Liver (tissue), 9 donors: Measurements from ENCODE around the gene NEB. TPM values are rescaled to one million over a fixed set of nuclear protein-coding genes. Genes with fewer than 3 reads are reported as not detected.
"Not testable (repeated sequence)": the region's sequence is repeated elsewhere in the genome, so short reads cannot be mapped to it uniquely, and the experiment has no call there.

Experiments
- DNase-seq: peaks from one replicate; pipeline ENCODE4 v3.0.0-alpha.2; 2017; ENCODE audit warnings: low spot score
- H3K27ac ChIP-seq, 2 donors: one replicate each; pipeline ENCODE4 v1.7.0; 2013; ENCODE audit warnings: inconsistent platforms in 2 of 2, low read length in 2 of 2, control low read depth in 1 of 2, low read depth in 1 of 2, mild to moderate bottlenecking in 1 of 2
- H3K27me3 ChIP-seq, 4 donors: one replicate each; pipeline versions ENCODE4 v1.6.1 to v1.7.0; 2013; ENCODE audit warnings: low read length in 3 of 4, inconsistent platforms in 1 of 4, mild to moderate bottlenecking in 1 of 4, moderate library complexity in 1 of 4; ENCODE audit not compliant: control insufficient read depth in 4 of 4, insufficient read depth in 4 of 4
- H3K36me3 ChIP-seq, 4 donors: one replicate each; pipeline versions ENCODE4 v1.6.1 to v1.7.0; 2013; ENCODE audit warnings: low read length in 3 of 4, mild to moderate bottlenecking in 3 of 4, low read depth in 1 of 4, moderate library complexity in 1 of 4; ENCODE audit not compliant: control insufficient read depth in 4 of 4, insufficient read depth in 3 of 4
- H3K4me1 ChIP-seq, 4 donors: one replicate each; pipeline versions ENCODE4 v1.6.1 to v1.7.0; 2013; ENCODE audit warnings: low read length in 3 of 4, mild to moderate bottlenecking in 3 of 4, moderate library complexity in 1 of 4; ENCODE audit not compliant: control insufficient read depth in 4 of 4, insufficient read depth in 4 of 4
- H3K4me3 ChIP-seq, 3 donors: one replicate each; pipeline versions ENCODE4 v1.6.1 to v1.7.0; 2013; ENCODE audit warnings: low read length in 3 of 3, control low read depth in 1 of 3, low read depth in 1 of 3, mild to moderate bottlenecking in 1 of 3
- H3K9ac ChIP-seq, 2 donors: one replicate each; pipeline ENCODE4 v1.7.0; 2013; ENCODE audit warnings: low read length in 2 of 2, mild to moderate bottlenecking in 2 of 2, moderate library complexity in 2 of 2, control low read depth in 1 of 2, low read depth in 1 of 2
- H3K9me3 ChIP-seq, 4 donors: one replicate each; pipeline versions ENCODE4 v1.6.1 to v1.7.0; 2013; ENCODE audit warnings: low read length in 3 of 4; ENCODE audit not compliant: control insufficient read depth in 4 of 4
- ATF3 ChIP-seq: IDR thresholded peaks from 2 replicates; pipeline ENCODE4 v1.6.1; 2016; ENCODE audit warnings: antibody characterized with exemption
- FOXA1 ChIP-seq: IDR thresholded peaks from 2 replicates; pipeline ENCODE4 v1.6.1; 2016; ENCODE audit warnings: antibody characterized with exemption
- FOXA2 ChIP-seq: IDR thresholded peaks from 2 replicates; pipeline ENCODE4 v1.6.1; 2016; ENCODE audit warnings: antibody characterized with exemption
- GABPA ChIP-seq, 2 donors: IDR thresholded peaks in 1 of 2; conservative IDR thresholded peaks in 1 of 2; 2 replicates each; pipeline ENCODE4 v1.6.1; 2016; ENCODE audit warnings: antibody characterized with exemption in 2 of 2, mild to moderate bottlenecking in 1 of 2, moderate library complexity in 1 of 2
- HNF4A ChIP-seq, 2 donors: conservative IDR thresholded peaks; 2 replicates each; pipeline ENCODE4 v1.6.1; 2016; ENCODE audit warnings: antibody characterized with exemption in 2 of 2, mild to moderate bottlenecking in 2 of 2
- HNF4G ChIP-seq: IDR thresholded peaks from 2 replicates; pipeline ENCODE4 v1.6.1; 2016; ENCODE audit warnings: antibody characterized with exemption
- JUND ChIP-seq, 2 donors: IDR thresholded peaks; 2 replicates each; pipeline ENCODE4 v1.6.1; 2016; ENCODE audit warnings: antibody characterized with exemption in 2 of 2
- MAX ChIP-seq: IDR thresholded peaks from 2 replicates; pipeline ENCODE4 v1.6.1; 2016; ENCODE audit warnings: antibody characterized with exemption
- NR2F2 ChIP-seq: IDR thresholded peaks from 2 replicates; pipeline ENCODE4 v1.6.1; 2016; ENCODE audit warnings: antibody characterized with exemption
- RAD21 ChIP-seq, 2 donors: IDR thresholded peaks; 2 replicates each; pipeline ENCODE4 v1.6.1; 2016; ENCODE audit warnings: antibody characterized with exemption in 2 of 2, mild to moderate bottlenecking in 2 of 2
- RXRA ChIP-seq, 2 donors: IDR thresholded peaks; 2 replicates each; pipeline ENCODE4 v1.6.1; 2017 to 2018; ENCODE audit warnings: antibody characterized with exemption in 2 of 2, mild to moderate bottlenecking in 1 of 2
- SP1 ChIP-seq: IDR thresholded peaks from 2 replicates; pipeline ENCODE4 v1.6.1; 2018; ENCODE audit warnings: antibody characterized with exemption, mild to moderate bottlenecking
- TAF1 ChIP-seq: conservative IDR thresholded peaks from 2 replicates; pipeline ENCODE4 v1.6.1; 2016; ENCODE audit warnings: antibody characterized with exemption, mild to moderate bottlenecking
- YY1 ChIP-seq: IDR thresholded peaks from 2 replicates; pipeline ENCODE4 v1.6.1; 2016; ENCODE audit warnings: antibody characterized with exemption, mild to moderate bottlenecking
- ZBTB33 ChIP-seq: IDR thresholded peaks from 2 replicates; pipeline ENCODE4 v1.6.1; 2016; ENCODE audit warnings: antibody characterized with exemption
- WGBS: extraction: QIAGEN DNeasy Blood & Tissue Kit; methylation state at CpG from one replicate; pipeline ENCODE4 v1.1.7; 2013; 5-methylcytosine and 5-hydroxymethylcytosine counted together
- polyA plus RNA-seq, 2 donors: library from polyadenylated mRNA; stranded (reverse) in 1 of 2; unstranded in 1 of 2; fragments of 200-250 nt in 1 of 2; fragments of >200 nt in 1 of 2; fragmentation: Nextera tagmentation in 1 of 2; extraction: Ambion mirVana in 1 of 2; gene quantifications; one replicate each; pipeline versions ENCODE4 v1.2.1 to v1.2.3, GENCODE V29; 2013 to 2015
- total RNA-seq, 2 donors: library from RNA; depleted of rRNA; stranded (reverse); fragments of >200 nt; gene quantifications; one replicate each; pipeline ENCODE4 v1.2.3, GENCODE V29; 2014
- TF ChIP-seq, protein P1 (sequence below): fragments of 150-350 bp; IDR thresholded peaks from 2 replicates; pipeline ENCODE4 v1.5.1; 2017; ENCODE audit warnings: improper control_type of control experiment, low read depth, low read length; ENCODE audit not compliant: missing input control
- donor health status: healthy.
- donor health status: healthy.
- donor health status: healthy.
- donor health status: healthy.
- donor health status: healthy.

NEB gene
- total and polyA plus RNA-seq, 4 donors: 0.28 to 6.4 (median 2.7) TPM

GRCh38 chr2:151708788-151709187 lies 25.5 kb downstream of the NEB start:
- Histone ChIP-seq H3K36me3 (no peaks in the 10 kb centered on the region), H3K9me3 (no peaks in the 10 kb centered on the region), H3K27ac (no peak overlapping the region), H3K4me3 (no peak overlapping the region), H3K4me1 (no peaks in the 10 kb centered on the region), H3K27me3 (no peaks in the 10 kb centered on the region), H3K9ac (no peak overlapping the region)
- 90% methylated on average over 6 of the region's 6 CpGs for WGBS
- no peak for DNase-seq
- TF ChIP-seq, protein P1, sequence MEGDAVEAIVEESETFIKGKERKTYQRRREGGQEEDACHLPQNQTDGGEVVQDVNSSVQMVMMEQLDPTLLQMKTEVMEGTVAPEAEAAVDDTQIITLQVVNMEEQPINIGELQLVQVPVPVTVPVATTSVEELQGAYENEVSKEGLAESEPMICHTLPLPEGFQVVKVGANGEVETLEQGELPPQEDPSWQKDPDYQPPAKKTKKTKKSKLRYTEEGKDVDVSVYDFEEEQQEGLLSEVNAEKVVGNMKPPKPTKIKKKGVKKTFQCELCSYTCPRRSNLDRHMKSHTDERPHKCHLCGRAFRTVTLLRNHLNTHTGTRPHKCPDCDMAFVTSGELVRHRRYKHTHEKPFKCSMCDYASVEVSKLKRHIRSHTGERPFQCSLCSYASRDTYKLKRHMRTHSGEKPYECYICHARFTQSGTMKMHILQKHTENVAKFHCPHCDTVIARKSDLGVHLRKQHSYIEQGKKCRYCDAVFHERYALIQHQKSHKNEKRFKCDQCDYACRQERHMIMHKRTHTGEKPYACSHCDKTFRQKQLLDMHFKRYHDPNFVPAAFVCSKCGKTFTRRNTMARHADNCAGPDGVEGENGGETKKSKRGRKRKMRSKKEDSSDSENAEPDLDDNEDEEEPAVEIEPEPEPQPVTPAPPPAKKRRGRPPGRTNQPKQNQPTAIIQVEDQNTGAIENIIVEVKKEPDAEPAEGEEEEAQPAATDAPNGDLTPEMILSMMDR: no peak
- TF ChIP-seq YY1 (no peak), RXRA (IDR thresholded peaks at IDR 0.05) (no peak), MAX (no peak), ZBTB33 (no peak), TAF1 (no peak), FOXA1 (no peak), JUND (IDR thresholded peaks at IDR 0.05) (no peak)

DNA sequence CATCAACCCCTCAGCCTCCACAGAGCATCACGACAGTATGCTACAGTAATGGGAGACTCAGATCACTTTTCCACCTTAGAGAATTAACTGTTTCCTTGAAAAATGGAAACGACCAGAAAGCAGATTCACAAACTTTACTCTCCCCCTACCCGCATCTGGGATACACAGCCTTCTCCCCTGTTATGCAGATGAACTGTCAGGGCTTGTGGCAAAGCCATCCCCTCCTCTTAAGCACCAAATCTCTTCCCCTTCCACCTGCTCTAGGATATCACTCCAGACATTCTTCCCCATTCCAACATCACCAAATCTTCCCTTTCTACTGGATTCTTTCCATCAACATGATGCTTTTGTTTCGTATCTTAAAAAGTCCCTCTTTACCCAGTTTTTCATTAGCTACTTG lies 26.4 kb downstream of the NEB start:
- H3K9me3 ChIP-seq: no peaks in the 10 kb centered on the region
- DNase-seq: no peak
- H3K36me3 ChIP-seq: no peaks in the 10 kb centered on the region
- H3K4me3 ChIP-seq: no peak overlapping the region
- H3K27ac ChIP-seq: no peak overlapping the region
- no peaks in the 10 kb centered on the region for H3K27me3 ChIP-seq
- no peak overlapping the region for H3K9ac ChIP-seq
- 60% methylated on average over 4 of the region's 4 CpGs for WGBS
- no peaks in the 10 kb centered on the region for H3K4me1 ChIP-seq
- no peak for TF ChIP-seq GABPA (IDR thresholded peaks at IDR 0.05 in 1 of 2, conservative IDR thresholded peaks at IDR 0.05 in 1 of 2)
- TF ChIP-seq ATF3: no peak
- TF ChIP-seq FOXA2: no peak
- TF ChIP-seq TAF1: no peak
- TF ChIP-seq HNF4G: no peak
- no peak for TF ChIP-seq RXRA (IDR thresholded peaks at IDR 0.05)
- no peak for TF ChIP-seq SP1
- TF ChIP-seq HNF4A (conservative IDR thresholded peaks at IDR 0.05): no peak
- no peak for TF ChIP-seq RAD21 (IDR thresholded peaks at IDR 0.05)
- no peak for TF ChIP-seq JUND (IDR thresholded peaks at IDR 0.05)
- no peak for TF ChIP-seq NR2F2
- TF ChIP-seq MAX: no peak
- no peak for TF ChIP-seq YY1
- TF ChIP-seq, protein P1: no peak
- no peak for TF ChIP-seq ZBTB33

DNA sequence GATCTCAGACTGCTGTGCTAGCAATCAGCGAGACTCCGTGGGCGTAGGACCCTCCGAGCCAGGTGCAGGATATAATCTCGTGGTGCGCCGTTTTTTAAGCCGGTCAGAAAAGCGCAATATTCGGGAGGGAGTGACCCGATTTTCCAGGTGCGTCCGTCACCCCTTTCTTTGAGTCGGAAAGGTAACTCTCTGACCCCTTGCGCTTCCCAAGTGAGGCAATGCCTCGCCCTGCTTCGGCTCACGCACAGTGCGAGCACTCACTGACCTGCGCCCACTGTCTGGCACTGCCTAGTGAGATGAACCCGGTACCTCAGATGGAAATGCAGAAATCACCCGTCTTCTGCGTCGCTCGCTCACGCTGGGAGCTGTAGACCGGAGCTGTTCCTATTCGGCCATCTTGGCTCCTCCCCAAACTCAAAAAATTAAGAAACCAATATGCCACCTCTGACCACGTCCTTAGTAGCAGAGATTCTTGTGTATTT lies 29.8 kb downstream of the NEB start:
- WGBS: 97% methylated on average over 25 of the region's 29 CpGs
- not testable (repeated sequence) for H3K4me1 ChIP-seq, H3K27ac ChIP-seq, H3K36me3 ChIP-seq, H3K9me3 ChIP-seq, H3K27me3 ChIP-seq, H3K9ac ChIP-seq, H3K4me3 ChIP-seq, DNase-seq

GRCh38 chr2:151698134-151698533 lies 36.1 kb downstream of the NEB start:
- not testable (repeated sequence) for H3K4me1 ChIP-seq, H3K9ac ChIP-seq, H3K9me3 ChIP-seq, DNase-seq, H3K4me3 ChIP-seq, H3K36me3 ChIP-seq, H3K27me3 ChIP-seq, H3K27ac ChIP-seq
